Peyer's patch (tissue), 4 donors: Measurements from ENCODE around the gene SMCP.

Source experiments
- POLR2A ChIP-seq, 2 donors: fragments of 450-650 bp; IDR thresholded peaks; one replicate each; pipeline ENCODE4 v1.5.1; 2017; ENCODE audit warnings: antibody characterized with exemption in 2 of 2, mild to moderate bottlenecking in 2 of 2, moderate library complexity in 2 of 2
- TF ChIP-seq, protein P1 (sequence below), 6 experiments: fragments of 450-650 bp in 4 of 6; fragments of 200-600 bp in 2 of 6; sonication (generic) in 1 of 6; IDR thresholded peaks; one replicate each; pipeline ENCODE4 v1.5.1; 2017 to 2019; ENCODE audit warnings: antibody characterized with exemption in 6 of 6, mild to moderate bottlenecking in 3 of 6, moderate library complexity in 1 of 6

DNA sequence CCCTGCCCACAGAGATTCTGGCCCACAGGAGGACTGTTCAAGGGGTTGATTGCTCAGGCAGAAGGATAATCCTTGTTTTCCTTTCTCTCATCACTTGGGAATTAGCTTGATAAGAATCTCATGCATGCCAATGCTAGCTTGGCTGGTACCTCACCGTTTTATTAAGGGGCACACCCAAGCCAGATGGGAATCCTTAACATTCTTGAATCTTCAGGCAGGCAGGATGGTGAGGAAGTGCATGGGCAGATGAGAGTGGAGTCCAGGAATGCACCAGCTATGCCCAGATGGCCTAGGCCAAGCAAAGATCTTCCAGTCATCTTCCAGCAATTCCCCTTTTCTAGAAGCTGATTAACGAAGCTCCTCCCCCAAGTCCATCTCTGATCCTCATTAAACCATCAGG, 22.5 kb upstream of the SMCP start:
- TF ChIP-seq, protein P1, sequence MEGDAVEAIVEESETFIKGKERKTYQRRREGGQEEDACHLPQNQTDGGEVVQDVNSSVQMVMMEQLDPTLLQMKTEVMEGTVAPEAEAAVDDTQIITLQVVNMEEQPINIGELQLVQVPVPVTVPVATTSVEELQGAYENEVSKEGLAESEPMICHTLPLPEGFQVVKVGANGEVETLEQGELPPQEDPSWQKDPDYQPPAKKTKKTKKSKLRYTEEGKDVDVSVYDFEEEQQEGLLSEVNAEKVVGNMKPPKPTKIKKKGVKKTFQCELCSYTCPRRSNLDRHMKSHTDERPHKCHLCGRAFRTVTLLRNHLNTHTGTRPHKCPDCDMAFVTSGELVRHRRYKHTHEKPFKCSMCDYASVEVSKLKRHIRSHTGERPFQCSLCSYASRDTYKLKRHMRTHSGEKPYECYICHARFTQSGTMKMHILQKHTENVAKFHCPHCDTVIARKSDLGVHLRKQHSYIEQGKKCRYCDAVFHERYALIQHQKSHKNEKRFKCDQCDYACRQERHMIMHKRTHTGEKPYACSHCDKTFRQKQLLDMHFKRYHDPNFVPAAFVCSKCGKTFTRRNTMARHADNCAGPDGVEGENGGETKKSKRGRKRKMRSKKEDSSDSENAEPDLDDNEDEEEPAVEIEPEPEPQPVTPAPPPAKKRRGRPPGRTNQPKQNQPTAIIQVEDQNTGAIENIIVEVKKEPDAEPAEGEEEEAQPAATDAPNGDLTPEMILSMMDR (IDR thresholded peaks at IDR 0.05), result no peak
- TF ChIP-seq POLR2A (IDR thresholded peaks at IDR 0.05), result no peak
